HG03460 (cell line): ENCODE results near the gene PHYH.
"Not testable (repeated sequence)": the region's sequence is repeated elsewhere in the genome, so short reads cannot be mapped to it uniquely, and the experiment has no call there.

Source experiments
- ATAC-seq: cut with Tn5 transposase; IDR thresholded peaks from one replicate; pipeline ENCODE4 v1.9.1; 2021; ENCODE audit not compliant: unreplicated experiment

The PHYH gene

DNA sequence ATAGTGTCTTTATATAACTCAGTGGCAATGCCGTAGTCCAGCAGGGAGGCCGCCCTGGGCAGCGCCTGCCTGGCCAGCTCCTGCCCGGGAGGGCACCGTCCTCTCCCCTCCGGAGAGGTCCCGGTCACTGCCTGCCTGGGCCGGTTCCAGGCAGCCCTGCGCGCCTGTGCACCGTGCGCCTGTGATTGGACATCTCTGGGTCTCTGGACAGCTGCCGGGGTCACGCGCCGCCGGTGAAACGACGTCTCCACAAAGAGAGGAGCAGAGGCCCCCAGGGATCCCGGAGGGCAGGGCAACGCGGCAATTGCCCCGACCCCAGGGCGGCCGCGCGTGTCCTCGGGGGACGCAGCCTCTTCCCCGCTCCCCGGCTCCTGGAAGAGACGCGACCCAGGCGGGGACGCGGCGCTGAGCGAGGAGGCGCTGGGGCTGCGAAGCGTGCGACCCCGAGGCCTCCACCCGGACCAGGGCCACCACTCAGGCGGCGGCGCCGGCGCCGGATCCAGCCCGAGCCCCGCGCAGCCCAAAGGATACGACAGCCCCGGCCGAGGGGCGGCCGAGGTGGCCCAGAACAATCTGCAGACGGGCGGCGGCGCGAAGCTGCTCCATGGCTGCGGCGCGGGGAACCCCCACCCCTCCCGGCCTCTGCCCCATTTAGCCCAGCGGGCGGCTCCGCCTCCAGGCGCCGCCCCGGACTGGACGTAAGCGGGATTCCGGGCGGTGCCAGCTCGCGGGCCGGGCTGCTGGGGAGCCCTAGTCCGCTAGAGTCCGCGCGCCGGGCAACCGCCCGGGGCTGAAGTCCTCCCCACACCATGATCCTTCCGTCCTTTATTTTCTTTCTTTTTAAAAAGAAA, at the start of gene PHYH:
PHYH (minus strand) TSS at position 628 of the 851 bp plus-strand sequence; CDS start at position 606, 22 bp downstream.
- ATAC-seq: peak; percentile 54

DNA sequence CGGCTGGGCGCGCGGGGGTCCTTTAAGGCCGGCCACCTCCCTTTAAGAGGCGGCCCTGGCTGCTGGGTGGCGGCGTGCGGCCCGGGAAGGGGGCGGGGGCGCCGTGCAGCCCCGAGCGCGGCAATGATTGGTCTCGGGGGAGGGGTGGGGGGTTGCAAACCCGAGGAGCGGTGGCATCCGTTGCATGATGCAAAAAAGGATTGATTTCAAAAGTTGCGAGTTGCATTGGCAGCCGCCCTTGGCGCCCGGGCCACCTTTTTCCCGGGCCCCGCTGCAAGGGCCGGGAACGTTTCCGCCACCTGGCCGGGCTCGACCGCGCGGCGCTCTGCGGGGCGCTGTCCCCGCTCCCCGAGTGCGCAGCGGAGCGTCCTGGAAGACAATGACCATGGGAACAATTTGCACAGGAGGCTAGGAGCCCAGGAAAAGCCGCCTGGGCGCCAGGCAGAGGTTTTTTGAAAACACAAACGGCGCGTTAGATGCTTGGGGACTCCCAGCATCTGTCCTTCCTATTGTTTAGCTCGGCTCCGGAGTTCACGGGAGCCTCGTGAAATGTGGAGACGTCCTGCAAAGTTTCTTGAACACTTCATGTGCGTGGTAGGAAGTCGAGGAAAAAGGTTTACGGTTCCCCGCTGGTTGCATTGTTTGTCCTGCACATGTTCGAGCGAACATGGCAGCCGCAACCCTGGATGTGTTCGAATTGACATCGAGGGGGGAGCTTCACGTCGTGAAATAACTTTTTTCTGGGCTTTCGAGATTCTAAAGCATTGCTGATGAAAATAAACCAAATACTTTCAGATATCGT, 48.6 kb upstream of the PHYH start, which contains the start of gene SEPHS1:
SEPHS1 (minus strand) TSS at position 78 of the 802 bp plus-strand sequence. CDS start 3,343 bp downstream, outside the sequence.
- peak; percentile 41 for ATAC-seq

DNA sequence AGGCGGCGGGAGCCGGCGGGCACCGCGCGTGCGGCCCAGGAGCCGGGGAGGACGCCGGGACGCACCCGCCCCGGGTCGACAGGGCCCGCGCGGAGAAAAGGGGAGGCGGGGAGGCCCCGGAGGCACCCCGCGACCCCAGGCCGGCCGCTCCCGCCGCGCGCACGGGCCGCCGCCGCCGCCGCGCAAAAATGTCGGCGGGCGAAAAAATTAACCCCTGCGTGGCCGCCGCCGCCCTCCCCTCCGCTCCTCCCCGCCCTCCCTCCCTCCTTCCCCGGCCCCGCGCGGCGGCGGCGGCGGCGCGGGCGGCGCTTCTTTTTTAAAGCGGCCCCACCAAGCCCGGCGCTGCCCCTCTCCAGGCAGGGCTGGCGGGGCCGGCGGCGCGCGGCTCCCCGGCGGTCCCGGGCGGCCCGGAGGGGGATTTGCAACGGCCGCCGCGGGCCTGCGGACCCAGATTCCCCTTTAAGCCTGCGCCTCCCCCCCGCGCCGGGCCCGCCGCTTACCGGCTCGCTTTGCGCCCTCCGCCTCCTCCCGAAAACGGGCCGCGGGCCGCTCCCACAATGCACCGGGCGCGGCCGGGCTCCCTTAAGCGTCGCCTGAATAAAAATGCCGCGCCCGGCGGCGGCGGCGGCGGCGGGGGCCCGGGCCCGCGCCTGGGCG, 47.8 kb upstream of the PHYH start:
- peak; percentile 40 for ATAC-seq

DNA sequence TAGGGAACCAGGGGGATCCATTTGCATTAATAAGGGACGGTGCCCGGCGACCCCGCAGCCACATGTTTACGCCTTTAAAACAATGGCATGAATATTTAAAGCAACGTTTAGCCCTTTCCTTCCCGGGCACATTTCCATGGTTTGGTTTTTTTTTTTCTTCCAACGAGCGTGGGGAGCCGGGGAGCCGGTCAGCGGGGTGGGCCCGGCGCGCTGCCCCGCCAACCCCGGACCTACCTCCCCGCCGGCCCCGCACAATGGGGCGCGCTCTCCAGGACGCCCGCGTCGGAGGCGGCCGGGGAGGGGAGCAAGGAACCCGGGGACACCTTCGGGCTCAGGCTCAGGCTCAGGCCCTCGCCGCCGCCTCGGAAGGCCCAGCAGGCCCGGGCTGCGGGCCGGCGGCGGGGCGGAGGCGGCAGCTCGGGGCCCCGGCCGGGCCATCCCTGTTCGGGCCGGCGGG, 47.2 kb upstream of the PHYH start:
- ATAC-seq: peak; percentile 30

DNA sequence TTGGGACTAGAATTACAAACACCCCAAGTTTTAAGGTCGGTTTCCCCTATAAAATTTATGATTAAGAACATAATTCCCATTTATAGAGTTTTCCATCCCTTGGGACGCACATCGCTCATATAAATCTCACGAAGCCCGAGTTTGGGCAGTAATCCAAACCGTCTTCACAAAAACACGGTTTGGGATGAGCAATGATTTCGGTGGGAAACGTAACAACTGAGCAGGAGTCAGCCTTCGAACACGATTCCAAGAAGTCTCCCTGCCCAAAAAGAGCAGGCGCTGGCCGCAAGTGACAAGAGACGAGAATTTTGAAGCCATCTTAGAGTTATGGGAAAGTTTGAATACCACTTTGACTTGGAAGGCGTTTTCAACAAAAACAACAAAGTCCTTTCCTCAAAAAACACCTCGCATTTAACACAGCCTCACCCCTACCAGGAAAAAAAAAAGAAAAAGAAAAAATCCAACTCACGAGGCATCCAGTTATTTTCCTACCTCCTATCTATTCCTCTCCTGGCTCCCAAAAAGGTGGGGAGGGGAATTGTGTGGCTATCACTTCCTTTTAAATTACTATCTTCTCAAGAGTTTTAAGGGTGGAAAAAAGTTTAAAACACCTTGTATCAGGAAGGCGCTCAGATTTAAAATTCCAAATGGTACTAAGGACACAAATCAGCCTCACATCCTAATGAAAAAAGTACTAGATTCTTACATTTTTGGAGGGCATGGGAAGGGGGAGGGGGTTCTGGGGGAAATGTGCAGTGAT, 46.6 kb upstream of the PHYH start:
- no peak for ATAC-seq

DNA sequence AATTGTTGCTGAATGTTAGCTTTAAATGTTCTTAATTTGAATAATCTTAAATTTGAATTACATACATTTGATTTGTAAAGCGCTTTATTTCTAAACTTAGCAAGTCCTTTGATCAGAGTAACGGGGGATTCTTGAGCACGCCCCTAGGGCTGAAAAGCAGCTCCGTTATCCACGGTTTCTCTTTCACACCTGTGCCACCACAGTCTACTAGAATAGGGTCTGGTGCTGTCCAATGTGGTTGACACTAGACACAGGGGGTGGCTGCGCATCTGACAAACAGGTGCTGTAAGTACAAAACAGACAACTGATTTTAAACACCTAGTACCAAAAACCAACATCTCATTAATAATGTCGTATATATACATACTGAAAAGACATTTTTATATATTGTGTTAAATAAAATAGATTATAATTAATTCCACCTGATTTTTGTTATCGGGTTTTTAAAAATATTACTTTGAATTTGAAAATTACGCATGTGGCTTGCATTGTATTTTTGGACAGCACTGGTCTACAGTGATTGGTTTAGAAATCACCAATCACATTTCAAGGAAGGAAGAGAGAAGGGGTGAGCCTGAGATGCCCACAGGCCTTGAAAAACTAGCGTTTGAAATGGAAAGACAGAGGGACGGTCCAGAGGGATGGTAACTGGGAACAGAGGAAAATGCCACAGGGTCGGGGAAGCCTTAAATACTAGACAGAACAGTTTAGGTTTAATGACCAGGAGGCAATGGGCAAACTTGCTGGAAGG, 40.9 kb upstream of the PHYH start:
- ATAC-seq: peak; percentile 89

DNA sequence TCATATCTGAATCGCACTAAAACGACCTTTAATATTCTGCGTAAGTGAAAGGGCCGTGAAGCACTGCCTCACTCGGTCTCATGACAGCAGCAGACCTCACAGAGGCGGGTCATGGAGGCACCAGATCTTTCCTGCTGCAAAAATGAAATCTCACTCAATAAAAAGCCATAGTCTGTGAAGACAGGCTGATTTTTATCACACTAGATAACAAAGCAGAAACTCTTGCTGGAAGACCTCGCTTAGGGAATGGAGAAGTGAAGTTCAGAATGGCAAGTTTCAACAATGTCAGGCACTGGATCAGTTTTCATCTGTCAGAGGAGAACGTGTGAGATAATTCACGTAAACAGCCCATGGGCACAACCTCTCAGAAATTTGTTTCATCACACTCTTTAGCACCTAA, 40.2 kb upstream of the PHYH start:
- ATAC-seq: no peak

DNA sequence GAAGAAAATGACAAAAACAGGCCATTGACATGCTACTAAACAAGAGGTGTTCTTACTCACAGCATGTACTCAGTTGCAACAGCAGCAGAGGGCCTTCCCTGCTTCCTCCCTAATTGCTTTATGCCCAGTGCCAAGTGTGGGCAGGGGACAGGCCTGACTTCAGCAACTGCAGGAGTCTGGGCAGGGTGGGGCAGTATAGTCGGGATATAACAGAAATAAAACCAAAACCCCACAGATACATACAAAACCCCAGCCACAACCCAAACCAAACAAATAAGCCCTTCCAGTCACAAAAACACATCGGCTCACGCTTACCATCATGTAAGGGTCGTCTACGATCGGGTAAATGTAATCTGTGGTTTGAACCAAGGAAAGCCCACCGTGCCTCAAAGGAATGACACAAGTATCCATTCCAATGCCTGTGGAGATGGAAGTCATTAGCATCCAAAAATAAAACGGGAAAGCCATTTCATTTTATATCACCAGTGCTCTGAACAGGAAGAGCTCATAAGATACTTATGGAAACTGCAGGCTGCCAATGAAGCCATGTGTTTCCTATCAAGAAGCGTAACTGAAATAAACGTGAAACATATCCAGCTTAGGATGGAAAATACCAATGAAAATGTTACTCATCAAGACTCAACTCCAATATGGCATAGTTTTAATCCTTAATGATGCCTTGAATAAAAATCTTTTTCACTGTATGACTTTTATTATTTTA, 38.7 kb upstream of the PHYH start:
- no peak for ATAC-seq

DNA sequence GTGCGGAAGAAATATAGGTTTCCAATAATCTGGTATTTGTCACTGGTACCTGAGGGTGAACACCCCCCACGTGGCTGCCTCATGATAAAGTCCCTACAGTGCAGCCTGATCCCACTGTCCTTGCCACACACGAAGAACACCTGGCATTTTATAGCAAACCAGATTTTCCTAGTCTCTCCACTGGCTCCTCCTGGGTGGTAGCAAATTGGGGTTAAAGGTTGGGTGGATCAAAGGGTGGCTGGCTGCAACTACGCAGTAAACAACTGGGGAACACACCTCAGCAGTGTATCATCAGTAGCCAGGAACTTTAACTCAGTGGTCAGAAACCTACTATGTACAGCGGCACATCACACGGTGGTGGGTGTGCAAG, 37.9 kb upstream of the PHYH start:
- ATAC-seq: no peak

DNA sequence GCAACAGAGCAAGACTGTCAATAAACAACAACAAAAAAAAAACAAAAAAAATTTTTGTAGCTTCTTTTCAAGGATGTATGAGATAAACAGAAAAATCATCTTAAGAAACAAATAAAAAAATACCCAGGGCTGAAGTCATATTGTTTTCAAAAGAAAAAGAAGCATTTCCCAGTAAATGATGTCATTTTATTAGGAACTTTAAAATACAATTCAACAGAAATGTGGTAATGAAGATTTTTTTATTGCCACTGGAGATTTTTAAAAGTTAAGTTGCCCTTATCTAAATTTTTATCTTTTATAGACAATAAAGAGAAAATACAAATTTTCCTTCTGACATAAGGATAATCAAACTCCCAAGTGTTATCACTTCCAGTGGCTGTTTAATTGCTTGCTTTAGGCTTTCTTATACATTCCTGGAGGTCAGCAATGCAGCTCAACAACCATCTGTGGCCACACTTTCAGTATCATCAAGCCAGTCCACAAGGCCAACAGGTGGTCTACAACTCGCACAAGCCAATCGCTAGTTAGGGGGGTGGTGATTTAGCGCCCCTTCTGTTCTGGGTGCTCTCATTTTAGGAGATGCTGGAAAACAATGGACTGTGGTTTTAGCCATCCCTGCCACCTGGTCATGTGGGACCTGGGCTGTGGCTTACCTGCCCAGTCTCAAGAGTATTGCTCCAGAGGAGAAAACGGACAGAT, 37.4 kb upstream of the PHYH start:
- no peak for ATAC-seq

DNA sequence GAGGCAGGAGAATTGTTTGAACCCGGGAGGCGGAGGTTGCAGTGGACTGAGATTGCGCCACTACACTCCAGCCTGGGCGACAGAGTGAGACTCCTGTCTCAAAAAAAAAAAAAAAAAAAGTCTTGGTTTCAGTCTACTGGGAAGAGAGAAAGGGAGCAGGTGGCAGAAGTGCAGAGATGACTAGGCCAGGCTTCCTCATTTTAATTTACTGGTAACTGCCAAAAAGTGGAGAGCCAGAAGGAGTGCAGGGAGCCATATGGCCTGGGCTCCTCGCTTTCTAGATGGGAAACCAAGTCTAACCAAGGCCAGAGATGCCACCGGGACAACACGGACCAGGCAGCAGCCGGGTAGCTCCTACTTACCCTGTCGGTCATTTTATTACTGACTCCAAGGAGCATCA, 36.0 kb upstream of the PHYH start:
- ATAC-seq: no peak

DNA sequence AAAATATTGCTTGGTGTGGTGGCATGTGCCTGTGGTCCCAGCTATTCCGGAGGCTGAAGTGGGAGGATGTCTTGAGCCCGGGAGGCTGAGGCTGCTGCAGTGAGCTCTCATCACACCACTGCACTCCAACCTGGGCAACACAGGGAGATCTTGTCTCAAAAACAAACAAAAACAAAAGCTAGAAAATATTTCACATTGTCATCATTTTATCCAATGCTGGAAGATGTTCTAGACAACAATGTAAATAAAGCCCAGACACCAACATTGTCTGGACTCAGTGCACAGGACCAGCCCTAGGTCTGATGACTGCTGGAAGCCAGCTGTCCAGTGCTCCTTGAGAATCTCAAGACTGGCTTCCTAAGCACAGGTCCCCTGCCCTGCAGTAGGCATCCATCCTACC, 34.7 kb upstream of the PHYH start:
- ATAC-seq: no peak

DNA sequence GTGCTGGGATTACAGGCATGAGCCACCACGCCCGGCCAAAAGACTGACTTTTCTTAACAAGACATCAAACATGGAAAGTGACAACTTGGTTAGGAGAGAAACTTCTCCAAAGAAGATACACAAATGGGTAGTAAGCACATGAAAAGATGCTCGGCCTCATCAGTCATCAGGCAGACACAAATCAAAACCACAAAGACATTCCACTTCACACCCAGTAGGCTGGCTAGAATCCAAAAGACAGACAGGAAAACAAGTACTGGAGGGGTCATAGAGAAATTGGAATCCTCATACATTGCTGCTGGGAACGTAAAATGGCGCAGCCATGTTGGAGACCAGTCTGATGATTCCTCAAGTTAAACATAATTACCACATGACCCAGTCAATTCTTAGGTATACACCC, 31.8 kb upstream of the PHYH start:
- no peak for ATAC-seq

DNA sequence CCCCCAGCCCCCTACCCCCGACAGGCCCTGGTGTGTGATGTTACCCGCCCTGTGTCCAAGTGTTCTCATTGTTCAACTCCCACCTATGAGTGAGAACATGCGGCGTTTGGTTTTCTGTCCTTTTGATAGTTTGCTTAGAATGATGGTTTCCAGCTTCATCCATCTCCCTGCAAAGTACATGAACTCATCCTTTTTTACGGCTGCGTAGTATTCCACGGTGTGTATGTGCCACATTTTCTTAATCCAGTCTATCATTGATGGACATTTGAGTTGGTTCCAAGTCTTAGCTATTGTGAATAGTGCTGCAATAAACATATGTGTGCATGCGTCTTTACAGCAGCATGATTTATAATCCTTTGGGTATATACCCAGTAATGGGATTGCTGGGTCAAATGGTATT, 31.1 kb upstream of the PHYH start:
- ATAC-seq: not testable (repeated sequence)

DNA sequence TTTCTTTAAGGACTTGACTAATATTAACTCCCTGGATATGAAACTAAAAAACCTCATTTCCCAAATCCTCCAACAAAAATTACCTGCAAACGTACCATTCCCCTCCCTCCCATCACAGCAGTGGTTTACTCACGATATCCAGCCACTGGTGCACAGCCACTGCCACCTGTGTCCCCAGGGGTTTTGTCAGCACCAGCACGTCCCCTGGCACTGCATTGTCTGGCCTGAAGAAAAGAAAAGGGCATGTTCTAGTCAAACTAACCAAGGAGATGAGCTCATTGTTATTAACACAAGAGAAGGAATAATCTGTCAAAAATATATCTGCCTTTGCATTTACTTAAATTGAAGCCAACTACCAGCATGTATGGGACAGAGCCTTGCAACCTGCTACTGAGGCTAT, 29.7 kb upstream of the PHYH start:
- no peak for ATAC-seq

DNA sequence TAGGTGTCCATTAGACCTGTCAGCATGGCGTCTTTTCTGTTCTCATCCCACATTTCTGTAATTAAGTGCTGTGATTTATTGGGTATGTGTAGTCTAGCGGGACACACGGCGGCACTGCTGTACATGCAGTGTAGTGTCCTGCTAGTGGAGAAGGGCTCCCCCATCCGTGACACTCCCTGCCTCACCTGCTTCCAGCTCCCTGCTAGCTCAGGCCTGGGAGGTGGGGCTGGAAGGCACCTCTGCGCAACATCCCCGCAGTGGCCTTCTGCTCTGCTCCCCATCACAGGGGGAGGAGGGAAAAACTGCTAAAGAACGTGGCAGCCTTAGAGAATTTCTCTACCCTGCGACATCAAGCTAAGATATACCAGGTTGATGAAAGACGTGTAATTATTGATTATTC, 28.7 kb upstream of the PHYH start:
- ATAC-seq: no peak

DNA sequence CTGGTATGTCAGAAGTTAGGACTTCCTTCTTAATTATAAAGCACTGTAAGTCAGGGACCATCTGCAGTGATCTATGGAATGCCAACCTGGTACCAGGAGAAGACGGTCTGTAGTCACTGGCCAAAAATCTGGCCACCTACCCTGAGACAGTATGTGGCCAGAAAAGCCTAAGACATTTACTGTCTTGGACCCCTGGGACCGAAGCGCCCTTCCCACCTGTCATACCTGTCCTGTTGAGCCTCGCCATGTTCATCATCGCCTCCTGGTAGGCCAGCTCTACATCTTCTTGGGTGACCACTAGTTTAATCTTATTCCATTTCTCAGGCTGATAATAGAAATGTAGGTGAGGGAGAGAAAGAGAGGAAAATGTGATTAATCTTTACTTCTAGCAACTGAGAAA, 28.3 kb upstream of the PHYH start:
- ATAC-seq: no peak

DNA sequence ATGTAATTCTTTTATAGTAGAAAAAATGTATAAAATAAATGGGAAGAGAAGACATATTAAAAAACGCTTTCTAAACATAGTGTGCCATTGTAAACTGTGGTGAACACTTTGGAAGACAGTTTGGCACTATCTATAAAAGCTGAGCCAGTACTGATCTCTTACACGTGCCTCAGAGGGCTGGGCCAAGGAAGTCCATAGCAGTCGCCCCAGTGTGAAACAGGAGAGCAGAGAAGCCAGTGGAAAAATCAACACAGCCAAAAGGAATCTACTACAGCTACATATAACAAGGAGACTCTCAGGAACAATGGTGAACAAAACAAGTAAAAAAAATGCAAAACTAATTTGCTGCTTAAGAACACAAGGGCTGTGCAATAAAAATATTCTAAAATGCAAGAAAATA, 27.7 kb upstream of the PHYH start:
- no peak for ATAC-seq

DNA sequence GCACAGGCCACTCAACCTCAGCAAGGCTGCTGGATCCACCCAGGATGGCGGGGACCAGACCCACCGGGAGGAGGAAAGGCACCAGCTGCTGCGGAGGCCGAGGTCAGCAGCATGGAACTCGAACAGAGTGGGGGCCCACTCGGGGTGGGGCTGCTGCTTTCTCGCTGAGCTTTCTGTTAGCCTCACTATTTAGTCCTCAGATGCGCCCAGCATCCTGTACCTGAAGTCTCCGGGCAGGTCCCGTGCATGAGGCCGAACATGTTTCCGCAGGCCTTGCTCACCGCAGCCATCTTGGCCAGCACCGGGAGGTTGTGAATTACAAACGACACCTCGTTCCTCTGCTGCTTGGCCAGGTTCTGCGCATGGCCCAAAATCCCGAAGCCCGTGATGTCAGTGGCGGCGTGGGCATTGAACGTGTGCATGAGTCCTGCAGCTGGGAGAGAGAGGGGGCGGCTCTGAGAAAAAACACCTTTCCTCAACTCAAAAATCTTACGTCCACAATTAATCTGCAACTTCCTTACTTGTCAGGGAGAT, 22.8 kb upstream of the PHYH start:
- no peak for ATAC-seq
